ENCODE measurements around the gene NFATC2.

The NFATC2 gene

GRCh38 chr20:51450984-51451383 is 91.5 kb downstream of the NFATC2 start:
- DNase-seq (ENCODE audit: low spot score), result no peak

DNA sequence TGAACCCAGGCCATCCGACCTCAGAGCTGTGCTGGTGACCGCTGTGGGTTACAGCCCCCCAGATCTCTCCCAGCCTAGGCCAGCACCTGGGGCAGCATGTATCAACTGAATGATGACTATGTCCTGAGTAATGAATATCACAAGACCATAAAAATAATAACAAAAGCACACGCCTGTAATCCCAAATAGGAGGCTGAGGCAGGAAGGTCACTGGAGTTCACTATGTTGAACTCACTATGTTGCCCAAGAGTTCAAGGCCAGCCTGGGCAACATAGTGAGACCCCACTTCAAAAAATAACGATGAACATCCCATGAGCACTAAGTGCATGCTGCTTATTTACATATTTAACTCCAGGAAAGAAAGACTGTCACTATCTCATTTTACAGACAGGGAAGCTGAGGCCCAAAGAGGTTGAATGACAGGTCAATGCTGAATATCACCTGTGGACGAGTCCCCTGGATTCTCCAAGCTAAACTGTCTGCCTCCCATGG is 92.3 kb downstream of the NFATC2 start:
- DNase-seq (ENCODE audit: low spot score), result no peak

GRCh38 chr20:51449498-51450220 is 92.9 kb downstream of the NFATC2 start:
- DNase-seq (ENCODE audit: low spot score), result no peak

DNA sequence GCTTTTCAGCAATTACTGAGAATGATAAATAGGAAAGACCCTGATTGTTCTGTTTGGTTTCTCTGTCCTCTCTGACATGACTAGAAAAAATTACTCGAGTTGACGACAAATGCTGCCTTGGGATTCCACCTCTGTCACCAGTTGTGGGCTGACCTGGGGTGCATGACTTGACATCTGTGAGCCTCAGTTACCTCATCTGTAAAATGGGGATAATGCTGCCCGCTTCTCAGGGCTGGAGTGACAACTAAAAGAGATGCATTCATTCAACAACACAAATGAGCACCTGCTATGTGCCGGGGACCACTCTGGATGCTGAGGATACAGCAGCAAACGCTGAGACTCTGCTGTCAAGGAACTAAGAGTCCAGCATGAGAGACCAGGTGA is 94.8 kb downstream of the NFATC2 start:
- no peak for DNase-seq (ENCODE audit: low spot score)

DNA sequence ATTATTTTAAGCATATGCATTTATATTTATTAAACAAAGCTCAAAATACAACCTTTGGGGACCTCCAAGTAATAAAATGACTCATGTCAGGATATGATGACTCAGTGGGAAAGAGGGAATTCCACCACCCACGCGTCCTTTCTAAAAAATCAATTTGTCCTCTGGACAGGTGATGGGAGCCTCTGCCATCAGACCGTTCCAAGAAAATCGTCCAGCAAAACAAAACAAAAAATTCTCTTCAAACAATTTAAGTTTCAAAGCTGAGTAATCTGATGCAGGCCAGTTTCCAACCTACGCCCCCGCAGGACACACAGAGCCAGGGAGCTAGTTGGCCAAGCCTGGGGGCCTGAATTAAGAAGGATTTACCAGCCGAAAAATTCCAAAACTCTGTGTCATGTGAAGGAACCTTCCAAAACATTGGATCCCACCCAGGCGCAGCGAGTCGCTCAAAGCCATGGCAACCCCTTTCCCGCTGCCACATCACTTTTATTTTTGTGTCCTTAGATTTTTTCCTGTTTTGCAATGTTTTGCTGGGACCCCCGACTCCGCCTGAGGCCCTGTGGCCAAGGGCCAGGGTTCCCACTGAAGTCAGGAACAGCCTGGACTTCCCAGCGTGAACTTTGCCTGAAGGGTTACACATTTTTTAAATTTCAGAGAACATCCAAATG is 95.3 kb downstream of the NFATC2 start:
- DNase-seq (ENCODE audit: low spot score), result no peak

- DNase-seq (ENCODE audit: low spot score), result no peak
Observed at GRCh38 chr20:51446656-51447055, 95.9 kb downstream of the NFATC2 start.

DNA sequence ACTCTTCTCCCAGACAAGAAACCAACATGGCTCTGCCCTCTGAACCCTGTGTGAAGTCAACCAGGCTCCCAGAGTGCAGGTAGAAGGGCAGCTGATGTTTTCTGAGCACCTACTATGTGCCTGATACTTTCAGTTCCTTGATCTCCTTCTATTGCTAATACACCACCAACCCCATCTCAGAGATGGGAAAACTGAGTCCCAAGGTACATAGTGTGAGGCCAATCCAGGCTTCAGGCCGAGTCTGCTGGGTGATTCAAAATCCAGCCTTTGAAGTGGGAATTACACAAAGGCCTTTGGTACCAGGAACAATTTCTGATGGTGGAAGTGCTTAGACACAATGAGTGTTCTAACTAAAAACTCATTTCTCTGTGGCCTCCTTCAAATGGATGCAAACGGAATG is 96.3 kb downstream of the NFATC2 start:
- DNase-seq (ENCODE audit: low spot score), result no peak

DNA sequence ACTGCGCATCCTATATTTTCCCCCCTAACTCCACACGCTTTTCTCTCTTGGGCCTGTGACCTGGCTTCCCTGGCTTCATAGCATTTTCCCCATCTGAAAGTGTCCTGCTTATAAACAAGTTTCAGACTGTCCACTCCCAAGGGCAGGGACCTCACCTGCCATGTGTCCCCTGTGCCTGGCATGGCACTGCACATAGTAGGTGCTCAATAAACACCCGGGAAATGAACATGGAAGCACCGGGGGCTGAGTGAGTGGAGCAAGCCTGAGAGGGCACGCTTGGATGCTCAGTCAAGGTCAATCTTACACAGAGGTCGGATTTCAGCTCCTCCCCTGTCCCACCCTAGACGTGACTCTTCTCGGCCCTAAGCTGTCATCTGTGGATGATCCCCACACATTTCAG is 96.9 kb downstream of the NFATC2 start:
- no peak for DNase-seq (ENCODE audit: low spot score)

- DNase-seq (ENCODE audit: low spot score), result no peak
Observed at GRCh38 chr20:51444922-51445438, 97.5 kb downstream of the NFATC2 start.

GRCh38 chr20:51444467-51444866 is 98.1 kb downstream of the NFATC2 start:
- DNase-seq (ENCODE audit: low spot score), result no peak

- DNase-seq (ENCODE audit: low spot score), result no peak
Observed at GRCh38 chr20:51442602-51443001, 99.9 kb downstream of the NFATC2 start.

DNA sequence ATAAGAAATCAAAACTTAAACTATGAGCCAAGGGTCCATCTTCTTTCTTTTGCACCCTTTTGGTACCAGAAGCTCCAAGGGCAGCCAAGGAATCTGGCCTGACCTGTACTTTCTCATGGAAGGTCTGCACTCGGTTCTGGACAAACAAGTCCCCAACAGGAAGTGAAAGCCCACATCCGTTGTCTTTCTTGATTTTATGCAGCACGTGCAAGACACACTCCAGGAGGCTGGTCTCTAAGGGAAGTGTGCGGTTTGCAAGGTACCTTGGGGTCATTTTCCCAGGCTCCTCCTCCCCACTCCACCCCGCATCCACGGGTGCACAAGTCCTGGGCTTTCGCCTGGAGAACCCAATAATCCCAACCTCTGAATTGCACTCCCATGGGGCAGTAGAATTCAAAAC is 101.9 kb downstream of the NFATC2 start:
- DNase-seq (ENCODE audit: low spot score), result no peak

DNA sequence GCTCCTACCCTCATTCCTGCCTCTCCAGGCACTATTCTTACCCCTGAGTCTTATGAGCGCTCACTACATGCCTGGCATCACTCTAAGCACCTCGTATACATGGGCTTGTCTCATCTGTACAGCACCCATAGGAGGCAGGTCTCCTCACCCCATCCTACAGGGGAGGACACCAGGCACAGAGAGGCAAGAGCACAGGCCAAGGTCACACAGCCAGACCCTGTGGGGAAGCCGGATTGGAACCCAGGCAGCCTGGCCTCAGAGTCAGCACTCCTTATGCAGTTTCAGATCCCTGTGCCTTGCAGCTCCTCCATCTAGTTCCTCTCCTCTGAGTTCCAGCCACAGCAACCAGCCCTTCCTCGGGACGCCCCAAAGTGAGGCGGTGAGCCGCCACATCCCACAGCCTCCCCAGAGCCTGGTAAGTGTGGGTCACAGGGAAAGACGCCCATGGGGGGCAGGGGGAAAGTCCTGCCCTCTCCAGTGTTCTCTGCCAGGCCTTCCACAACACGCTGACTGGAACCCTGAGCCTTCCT is 103.3 kb downstream of the NFATC2 start:
- DNase-seq (ENCODE audit: low spot score), result no peak

GRCh38 chr20:51438136-51438535 is 104.4 kb downstream of the NFATC2 start:
- DNase-seq (ENCODE audit: low spot score), result no peak

GRCh38 chr20:51437182-51437924 is 105.2 kb downstream of the NFATC2 start:
- DNase-seq (ENCODE audit: low spot score), result no peak

DNA sequence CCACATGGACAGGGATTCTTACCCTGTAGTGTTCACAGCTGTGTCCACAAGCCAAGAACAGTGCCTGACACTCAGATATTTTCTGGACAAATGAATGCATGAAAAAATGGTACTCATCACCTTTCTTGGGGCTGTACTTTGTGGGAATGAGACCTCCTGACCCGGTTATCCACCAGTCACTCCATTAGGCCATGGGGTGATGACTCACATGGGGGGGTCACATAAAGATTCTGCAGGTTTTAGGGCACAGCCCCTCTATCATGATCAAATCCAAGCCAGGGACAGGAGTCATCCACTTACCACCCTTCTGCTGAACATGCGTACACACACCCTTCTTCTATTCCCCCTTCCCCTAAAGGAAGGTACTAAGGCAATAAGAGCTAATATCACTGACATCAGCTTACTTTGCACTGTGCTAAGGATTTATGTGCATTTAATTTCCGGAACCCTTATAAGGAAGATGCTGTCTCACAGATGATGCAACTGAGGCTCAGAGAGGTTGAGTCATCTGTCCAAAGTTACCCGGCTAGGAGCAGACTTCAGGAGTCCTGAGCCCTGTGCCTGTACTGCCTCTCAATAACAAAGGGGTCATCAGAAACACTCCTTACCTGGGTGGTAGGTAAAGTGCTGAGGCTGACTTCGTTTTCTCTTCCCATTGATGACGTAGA is 107.8 kb downstream of the NFATC2 start:
- DNase-seq (ENCODE audit: low spot score), result no peak

DNA sequence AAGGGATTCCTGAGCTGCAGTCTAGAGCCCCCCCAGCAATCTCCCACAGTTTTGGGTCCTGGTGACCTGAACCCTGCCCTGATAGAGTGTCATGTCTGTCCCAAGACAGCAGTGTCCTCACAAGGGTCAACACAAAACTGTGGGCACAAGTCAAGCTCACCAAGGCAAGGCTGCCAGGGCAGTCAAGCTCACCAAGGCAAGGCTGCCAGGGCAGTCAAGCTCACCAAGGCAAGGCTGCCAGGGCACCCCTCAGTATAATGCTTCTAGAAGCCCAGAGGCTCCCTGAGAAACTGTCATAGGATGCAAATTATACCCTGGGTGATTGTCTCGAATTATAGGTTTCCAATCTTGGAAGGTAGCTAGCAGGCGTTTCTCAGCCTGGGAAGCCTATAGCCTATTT is 108.5 kb downstream of the NFATC2 start:
- no peak for DNase-seq (ENCODE audit: low spot score)

- peak; percentile 71 for DNase-seq (ENCODE audit: low spot score)
Observed at GRCh38 chr20:51432875-51433274, 109.6 kb downstream of the NFATC2 start.

GRCh38 chr20:51432251-51432784 is 110.2 kb downstream of the NFATC2 start:
- DNase-seq (ENCODE audit: low spot score), result no peak

DNA sequence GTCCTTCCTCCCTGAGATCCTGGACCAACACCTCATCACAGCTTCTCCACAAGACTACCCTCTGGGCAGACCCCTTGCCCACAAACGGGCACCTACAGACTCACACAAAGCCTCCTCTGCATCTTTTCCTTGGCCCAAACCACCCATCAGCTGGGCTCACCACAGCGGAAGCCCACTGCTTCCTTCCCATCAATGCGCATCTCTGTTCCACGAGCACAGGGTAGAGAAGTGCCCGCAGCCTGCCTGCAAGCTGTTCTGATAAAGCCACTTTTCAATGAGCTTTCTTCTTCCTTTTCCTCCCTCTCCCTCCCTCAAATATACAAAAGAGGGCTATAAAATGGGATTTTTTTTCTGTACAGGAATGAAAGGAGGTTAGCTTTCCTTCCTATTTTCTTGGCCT is 111.2 kb downstream of the NFATC2 start:
- DNase-seq (ENCODE audit: low spot score), result no peak

GRCh38 chr20:51430198-51430950 is 112.1 kb downstream of the NFATC2 start:
- no peak for DNase-seq (ENCODE audit: low spot score)
